BE2C (cell line): ENCODE measurements around the gene HS6ST3.

Experiments
- DNase-seq: peaks from one replicate; pipeline ENCODE4 v3.0.0-alpha.2; 2020
- H3K27me3 ChIP-seq: fragments of 250-450 bp; sonication (Bioruptor Pico); 2 replicates; pipeline ENCODE4 v1.5.1; 2020; ENCODE audit warnings: mild to moderate bottlenecking
- H3K36me3 ChIP-seq: fragments of 250-450 bp; sonication (Bioruptor Pico); 2 replicates; pipeline ENCODE4 v1.5.1; 2020; ENCODE audit warnings: mild to moderate bottlenecking
- H3K4me1 ChIP-seq: fragments of 250-450 bp; sonication (Bioruptor Pico); 2 replicates; pipeline ENCODE4 v1.5.1; 2020
- H3K4me3 ChIP-seq: 2 replicates; pipeline ENCODE4 v1.5.1; 2011; ENCODE audit warnings: low read depth, low read length
- H3K9me3 ChIP-seq: fragments of 250-450 bp; sonication (Bioruptor Pico); 2 replicates; pipeline ENCODE4 v1.5.1; 2020
- CTCF ChIP-seq: IDR thresholded peaks from 2 replicates; pipeline ENCODE4 v1.5.1; 2012; ENCODE audit warnings: mild to moderate bottlenecking, low read depth, low read length

Gene HS6ST3

GRCh38 chr13:96191367-96191766, 101.5 kb downstream of the HS6ST3 start:
- H3K9me3 ChIP-seq: no peaks in the 10 kb centered on the region
- no peaks in the 10 kb centered on the region for H3K4me1 ChIP-seq
- H3K36me3 ChIP-seq: no peaks in the 10 kb centered on the region
- no peak for TF ChIP-seq CTCF
- H3K4me3 ChIP-seq: no peak overlapping the region
- no peak for DNase-seq
- H3K27me3 ChIP-seq: no peaks in the 10 kb centered on the region

GRCh38 chr13:96193728-96194310, 103.9 kb downstream of the HS6ST3 start:
- H3K27me3 ChIP-seq: no peaks in the 10 kb centered on the region

GRCh38 chr13:96198038-96198437, 108.1 kb downstream of the HS6ST3 start:
- no peak for TF ChIP-seq CTCF
- Histone ChIP-seq H3K36me3 (no peaks in the 10 kb centered on the region), H3K27me3 (no peaks in the 10 kb centered on the region), H3K4me3 (no peak overlapping the region), H3K4me1 (no peaks in the 10 kb centered on the region), H3K9me3 (no peaks in the 10 kb centered on the region)
- no peak for DNase-seq

More at GRCh38 chr13:96193728-96194310, 103.9 kb downstream of the HS6ST3 start:
- no peak for TF ChIP-seq CTCF
- Histone ChIP-seq H3K9me3 (no peaks in the 10 kb centered on the region), H3K36me3 (no peaks in the 10 kb centered on the region), H3K4me1 (no peaks in the 10 kb centered on the region), H3K4me3 (no peak overlapping the region)
- DNase-seq: no peak

- no peak overlapping the region for H3K4me3 ChIP-seq
- no peaks in the 10 kb centered on the region for H3K9me3 ChIP-seq
- no peak for DNase-seq
- H3K4me1 ChIP-seq: no peaks in the 10 kb centered on the region
- no peak for TF ChIP-seq CTCF
- H3K27me3 ChIP-seq: no peaks in the 10 kb centered on the region
- H3K36me3 ChIP-seq: no peaks in the 10 kb centered on the region
Observed at GRCh38 chr13:96199315-96199714, 109.4 kb downstream of the HS6ST3 start.

- DNase-seq: peak; percentile 68
- TF ChIP-seq CTCF: peak; percentile 50
- Histone ChIP-seq H3K4me1 (no peaks in the 10 kb centered on the region), H3K4me3 (no peak overlapping the region), H3K9me3 (no peaks in the 10 kb centered on the region), H3K27me3 (no peaks in the 10 kb centered on the region), H3K36me3 (no peaks in the 10 kb centered on the region)
Observed at GRCh38 chr13:96200810-96201209, 110.9 kb downstream of the HS6ST3 start.

- no peaks in the 10 kb centered on the region for H3K9me3 ChIP-seq
- H3K36me3 ChIP-seq: no peaks in the 10 kb centered on the region
- no peaks in the 10 kb centered on the region for H3K27me3 ChIP-seq
- no peak for DNase-seq
- H3K4me1 ChIP-seq: no peaks in the 10 kb centered on the region
- no peak overlapping the region for H3K4me3 ChIP-seq
- no peak for TF ChIP-seq CTCF
Observed at GRCh38 chr13:96202315-96202714, 112.4 kb downstream of the HS6ST3 start.
